BLaER1 (cell line): ENCODE measurements around the gene IFI44.

Experiments used
- H3K27ac ChIP-seq: shearing (Covaris generic); formaldehyde crosslinking; 2 replicates; pipeline ENCODE4 v1.8.1; 2022
- H3K27me3 ChIP-seq: shearing (Covaris generic); formaldehyde crosslinking; 2 replicates; pipeline ENCODE4 v1.8.1; 2022
- H3K36me3 ChIP-seq: shearing (Covaris generic); formaldehyde crosslinking; 2 replicates; pipeline ENCODE4 v1.8.1; 2022
- H3K4me1 ChIP-seq: shearing (Covaris generic); formaldehyde crosslinking; 2 replicates; pipeline ENCODE4 v1.8.1; 2022
- H3K4me2 ChIP-seq: shearing (Covaris generic); formaldehyde crosslinking; 2 replicates; pipeline ENCODE4 v1.8.1; 2022
- H3K4me3 ChIP-seq: shearing (Covaris generic); formaldehyde crosslinking; 2 replicates; pipeline ENCODE4 v1.8.1; 2022
- H3K9ac ChIP-seq: shearing (Covaris generic); formaldehyde crosslinking; 2 replicates; pipeline ENCODE4 v1.8.1; 2022
- H3K9me3 ChIP-seq: shearing (Covaris generic); formaldehyde crosslinking; 2 replicates; pipeline ENCODE4 v1.8.1; 2022
- H4K20me1 ChIP-seq: shearing (Covaris generic); formaldehyde crosslinking; 2 replicates; pipeline ENCODE4 v1.8.1; 2022
- Cebpa-rat ChIP-seq: shearing (Covaris generic); IDR thresholded peaks from 2 replicates; pipeline ENCODE4 v1.8.1; 2022

Gene IFI44

DNA sequence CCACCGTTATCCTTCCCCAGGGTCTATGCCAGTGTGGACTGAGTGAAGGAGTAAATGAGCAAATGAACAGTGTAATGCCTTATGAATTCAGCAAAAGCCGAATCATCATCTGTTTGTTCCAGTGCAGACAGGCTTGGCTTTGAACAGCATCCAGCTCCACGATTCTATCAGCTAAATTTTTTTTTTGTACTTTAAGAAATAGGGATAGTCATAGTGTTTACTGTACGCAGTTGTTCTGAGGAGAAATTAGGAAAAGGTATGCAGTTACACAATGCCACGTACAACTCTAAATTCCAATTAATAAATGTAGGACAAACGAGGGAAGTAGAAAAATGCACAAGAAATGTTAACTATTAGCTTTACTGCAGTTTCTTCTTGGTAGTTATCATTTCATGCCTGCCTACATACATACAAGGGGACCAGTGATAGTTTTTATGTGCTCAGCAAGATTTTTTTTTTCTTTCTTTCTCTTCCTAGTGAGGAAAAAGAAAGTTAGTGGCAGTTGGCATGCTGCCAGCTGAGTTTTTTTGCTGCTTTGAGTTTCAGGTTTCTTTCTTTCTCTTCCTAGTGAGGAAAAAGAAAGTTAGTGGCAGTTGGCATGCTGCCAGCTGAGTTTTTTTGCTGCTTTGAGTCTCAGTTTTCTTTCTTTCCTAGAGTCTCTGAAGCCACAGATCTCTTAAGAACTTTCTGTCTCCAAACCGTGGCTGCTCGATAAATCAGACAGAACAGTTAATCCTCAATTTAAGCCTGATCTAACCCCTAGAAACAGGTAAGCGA, 29.6 kb upstream of the IFI44 start, which contains the start of gene IFI44L:
IFI44L (plus strand) TSS at position 646 of the 777 bp plus-strand sequence. CDS start 7,468 bp downstream, outside the sequence.
- no peak within 1 kb of the TSS for H3K27ac ChIP-seq
- H3K27me3 ChIP-seq, result no peaks in the 10 kb centered on the region
- no peaks in the 10 kb centered on the region for H3K36me3 ChIP-seq
- H3K4me3 ChIP-seq, result no peak within 1 kb of the TSS
- peaks cover 16% of the 10 kb centered on the region for H3K4me1 ChIP-seq
- peak within 1 kb of the TSS; percentile 62 for H3K4me2 ChIP-seq
- TF ChIP-seq Cebpa-rat, result no peak
- no peak within 1 kb of the TSS for H3K9ac ChIP-seq
- no peaks in the 10 kb centered on the region for H3K9me3 ChIP-seq
- no peaks in the 10 kb centered on the region for H4K20me1 ChIP-seq

DNA sequence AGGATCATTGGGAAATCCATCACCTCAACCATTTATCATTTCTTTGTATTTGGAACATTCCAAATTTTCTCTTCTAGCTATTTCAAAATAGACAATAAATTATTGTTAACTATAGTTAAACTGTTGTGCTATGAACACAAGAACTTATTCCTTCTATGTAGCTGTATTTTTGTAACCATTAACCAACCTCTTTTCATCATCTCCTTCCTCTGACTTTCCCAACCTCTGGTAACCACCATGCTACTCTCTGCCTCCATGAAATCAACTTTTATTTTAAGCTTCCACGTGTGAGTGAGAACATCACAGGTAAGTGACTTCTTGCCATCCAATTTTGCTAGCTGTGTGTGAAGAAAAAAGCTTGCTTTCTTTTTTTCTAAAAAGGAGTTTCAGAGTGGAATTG, 29.0 kb upstream of the IFI44 start:
- Histone ChIP-seq H3K4me2 (peak overlapping the region; percentile 62), H3K9me3 (no peaks in the 10 kb centered on the region), H3K4me1 (peaks cover 16% of the 10 kb centered on the region), H3K27ac (no peak overlapping the region), H3K36me3 (no peaks in the 10 kb centered on the region), H3K27me3 (no peaks in the 10 kb centered on the region), H4K20me1 (no peaks in the 10 kb centered on the region), H3K4me3 (no peak overlapping the region), H3K9ac (no peak overlapping the region)
- TF ChIP-seq Cebpa-rat, result no peak

DNA sequence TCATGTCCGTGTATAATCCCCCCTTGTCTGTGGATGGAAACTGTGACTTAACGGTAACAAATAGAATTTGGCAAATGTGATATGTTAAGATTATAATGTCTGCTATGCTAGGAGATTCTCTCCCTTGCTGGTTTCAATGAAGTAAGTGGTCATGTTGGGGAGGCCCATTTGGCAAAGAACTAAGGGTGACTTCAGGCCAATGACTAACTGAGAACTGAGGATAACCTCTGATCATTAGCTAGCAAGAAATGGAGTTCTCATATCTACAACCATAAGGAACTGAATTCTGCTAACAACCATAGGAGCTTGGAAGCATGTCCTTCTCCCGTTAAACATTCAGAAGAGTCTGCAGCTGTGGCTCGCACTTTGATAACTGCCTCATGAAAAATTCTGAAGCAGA, 27.1 kb upstream of the IFI44 start:
- no peak overlapping the region for H3K27ac ChIP-seq
- no peaks in the 10 kb centered on the region for H3K36me3 ChIP-seq
- H3K4me1 ChIP-seq, result peaks cover 16% of the 10 kb centered on the region
- H3K27me3 ChIP-seq, result no peaks in the 10 kb centered on the region
- H3K4me2 ChIP-seq, result no peak overlapping the region
- H3K9me3 ChIP-seq, result no peaks in the 10 kb centered on the region
- H3K4me3 ChIP-seq, result no peak overlapping the region
- no peak overlapping the region for H3K9ac ChIP-seq
- no peaks in the 10 kb centered on the region for H4K20me1 ChIP-seq
- no peak for TF ChIP-seq Cebpa-rat

DNA sequence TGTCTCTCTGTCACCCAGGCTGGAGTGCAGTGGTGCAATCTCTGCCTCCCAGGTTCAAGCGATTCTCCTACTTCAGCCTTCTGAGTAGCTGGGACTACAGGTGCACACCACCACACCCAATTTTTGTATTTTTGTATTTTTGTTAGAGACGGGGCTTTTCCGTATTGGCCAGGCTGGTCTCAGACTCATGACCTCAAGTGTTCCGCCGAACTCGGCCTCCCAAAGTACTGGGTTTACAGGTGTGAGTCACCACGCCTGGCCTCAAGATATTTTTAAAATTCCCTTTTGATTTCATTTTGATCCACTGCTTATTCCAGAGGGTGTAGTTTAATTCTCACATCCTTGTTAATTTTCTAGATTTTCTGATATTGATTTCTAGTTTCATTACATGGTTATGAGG, 25.6 kb upstream of the IFI44 start:
- Histone ChIP-seq H3K4me1 (peaks cover 16% of the 10 kb centered on the region), H3K36me3 (no peaks in the 10 kb centered on the region), H3K27me3 (no peaks in the 10 kb centered on the region), H4K20me1 (no peaks in the 10 kb centered on the region), H3K9me3 (no peaks in the 10 kb centered on the region), H3K9ac (no peak overlapping the region), H3K4me3 (no peak overlapping the region), H3K27ac (no peak overlapping the region), H3K4me2 (no peak overlapping the region)
- no peak for TF ChIP-seq Cebpa-rat

DNA sequence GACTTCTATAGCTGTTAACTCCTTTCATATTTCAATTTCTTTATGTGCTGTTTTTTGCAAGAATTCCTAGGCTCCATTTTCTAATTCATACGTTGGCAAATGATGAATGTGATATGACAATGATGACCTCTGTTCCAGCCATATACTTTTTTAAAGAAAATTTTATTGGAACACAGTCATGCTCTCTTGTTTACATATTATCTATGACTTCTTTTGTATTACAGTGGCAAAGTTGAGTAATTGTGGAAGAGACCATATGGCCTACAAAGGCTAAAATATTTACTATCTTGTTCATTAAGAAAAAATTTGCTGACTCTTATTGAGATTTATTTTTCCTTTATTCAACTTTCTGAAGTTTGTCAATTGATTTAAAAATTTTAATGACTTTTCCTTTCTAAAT, 22.3 kb upstream of the IFI44 start:
- no peaks in the 10 kb centered on the region for H3K27me3 ChIP-seq
- no peak overlapping the region for H3K9ac ChIP-seq
- H3K4me1 ChIP-seq, result no peaks in the 10 kb centered on the region
- H3K4me3 ChIP-seq, result no peak overlapping the region
- no peaks in the 10 kb centered on the region for H4K20me1 ChIP-seq
- no peak overlapping the region for H3K27ac ChIP-seq
- H3K36me3 ChIP-seq, result no peaks in the 10 kb centered on the region
- TF ChIP-seq Cebpa-rat, result no peak
- no peaks in the 10 kb centered on the region for H3K9me3 ChIP-seq
- H3K4me2 ChIP-seq, result no peak overlapping the region

DNA sequence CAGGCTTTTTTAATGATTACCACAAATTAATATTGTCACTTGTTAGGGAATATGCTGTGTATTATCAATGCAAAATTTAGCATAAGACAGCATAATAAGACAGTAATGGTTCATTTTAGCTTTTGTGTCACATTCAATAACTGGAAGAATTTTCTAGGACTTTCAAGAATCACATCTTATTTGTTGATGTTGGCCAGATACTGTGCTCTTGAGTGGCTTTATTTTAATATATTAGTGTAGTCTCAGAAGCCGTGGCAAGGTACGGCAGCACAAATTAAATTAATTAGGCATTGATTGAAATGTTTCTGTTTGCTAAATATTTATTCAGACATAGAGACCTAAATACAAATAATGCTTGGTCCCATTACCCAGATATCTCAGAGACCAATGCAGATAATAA, 19.0 kb upstream of the IFI44 start:
- no peak overlapping the region for H3K9ac ChIP-seq
- no peaks in the 10 kb centered on the region for H3K36me3 ChIP-seq
- no peak overlapping the region for H3K4me3 ChIP-seq
- H3K4me1 ChIP-seq, result no peaks in the 10 kb centered on the region
- H3K4me2 ChIP-seq, result no peak overlapping the region
- H3K27me3 ChIP-seq, result no peaks in the 10 kb centered on the region
- no peaks in the 10 kb centered on the region for H4K20me1 ChIP-seq
- no peaks in the 10 kb centered on the region for H3K9me3 ChIP-seq
- TF ChIP-seq Cebpa-rat, result no peak
- H3K27ac ChIP-seq, result no peak overlapping the region

DNA sequence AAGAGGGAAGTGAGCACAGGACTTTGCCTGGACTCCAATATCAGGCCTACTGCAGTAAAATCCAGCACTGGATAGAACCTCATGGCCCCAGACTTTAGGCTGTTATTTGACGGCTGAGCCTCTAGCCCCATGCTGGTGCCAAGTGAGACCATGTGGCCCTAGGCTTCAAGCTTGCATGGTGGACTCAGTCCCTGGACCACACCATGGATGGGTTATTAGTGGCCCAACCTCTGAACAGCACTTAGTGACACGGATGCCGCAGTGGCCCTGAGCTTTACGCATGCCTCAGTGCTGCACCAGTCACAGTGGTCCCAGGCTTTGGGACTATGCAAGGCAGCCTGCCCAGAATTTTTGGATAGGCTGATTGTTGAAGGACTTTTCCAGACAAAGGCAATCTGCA, 16.4 kb upstream of the IFI44 start:
- Histone ChIP-seq H3K4me1 (no peaks in the 10 kb centered on the region), H3K9ac (no peak overlapping the region), H3K27ac (no peak overlapping the region), H3K9me3 (no peaks in the 10 kb centered on the region), H3K4me2 (no peak overlapping the region), H3K27me3 (no peaks in the 10 kb centered on the region), H4K20me1 (no peaks in the 10 kb centered on the region), H3K4me3 (no peak overlapping the region), H3K36me3 (no peaks in the 10 kb centered on the region)
- no peak for TF ChIP-seq Cebpa-rat

DNA sequence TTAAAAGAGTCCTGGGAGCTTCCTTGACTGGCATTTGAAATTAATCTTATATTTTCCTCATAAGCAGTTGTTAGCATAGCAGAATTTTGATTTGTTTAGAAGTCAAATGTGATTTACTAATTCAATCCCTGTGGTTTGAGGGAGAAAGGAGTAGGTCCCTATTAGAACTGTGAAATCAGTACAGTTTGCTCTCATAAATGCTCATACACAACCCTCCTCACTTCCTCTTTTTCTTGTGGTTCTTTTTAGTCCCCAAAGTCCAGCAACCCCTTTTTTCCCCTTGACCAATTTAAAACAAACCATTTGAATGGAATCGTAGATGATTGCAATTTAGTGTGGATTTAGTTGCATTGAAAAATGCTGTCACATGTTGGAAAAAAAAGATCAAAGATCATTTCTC, 9.2 kb upstream of the IFI44 start:
- Histone ChIP-seq H3K4me3 (no peak overlapping the region), H3K36me3 (no peaks in the 10 kb centered on the region), H3K27me3 (no peaks in the 10 kb centered on the region), H3K27ac (no peak overlapping the region), H3K9me3 (peaks cover 4% of the 10 kb centered on the region; the same call in 1 of the 2 replicates), H3K9ac (no peak overlapping the region), H4K20me1 (no peaks in the 10 kb centered on the region), H3K4me1 (peaks cover 2% of the 10 kb centered on the region), H3K4me2 (no peak overlapping the region)
- no peak for TF ChIP-seq Cebpa-rat

DNA sequence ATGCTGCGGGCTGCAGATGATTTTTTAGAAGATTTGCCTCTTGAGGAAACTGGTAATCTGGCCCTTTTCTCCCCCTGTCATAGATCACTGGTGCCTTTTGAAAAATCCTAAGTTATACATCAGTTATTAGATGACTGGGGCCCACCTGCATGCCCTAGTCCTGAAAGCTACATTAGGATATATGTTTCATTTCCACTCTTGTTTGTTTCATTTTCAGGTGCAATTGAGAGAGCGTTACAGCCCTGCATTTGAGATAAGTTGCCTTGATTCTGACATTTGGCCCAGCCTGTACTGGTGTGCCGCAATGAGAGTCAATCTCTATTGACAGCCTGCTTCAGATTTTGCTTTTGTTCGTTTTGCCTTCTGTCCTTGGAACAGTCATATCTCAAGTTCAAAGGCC, 8.1 kb upstream of the IFI44 start:
- no peaks in the 10 kb centered on the region for H3K27me3 ChIP-seq
- H3K27ac ChIP-seq, result no peak overlapping the region
- no peak overlapping the region for H3K4me3 ChIP-seq
- peaks cover 4% of the 10 kb centered on the region; the same call in 1 of the 2 replicates for H3K9me3 ChIP-seq
- no peak overlapping the region for H3K9ac ChIP-seq
- no peaks in the 10 kb centered on the region for H3K36me3 ChIP-seq
- no peaks in the 10 kb centered on the region for H4K20me1 ChIP-seq
- no peak overlapping the region for H3K4me2 ChIP-seq
- TF ChIP-seq Cebpa-rat, result no peak
- peaks cover 12% of the 10 kb centered on the region for H3K4me1 ChIP-seq

DNA sequence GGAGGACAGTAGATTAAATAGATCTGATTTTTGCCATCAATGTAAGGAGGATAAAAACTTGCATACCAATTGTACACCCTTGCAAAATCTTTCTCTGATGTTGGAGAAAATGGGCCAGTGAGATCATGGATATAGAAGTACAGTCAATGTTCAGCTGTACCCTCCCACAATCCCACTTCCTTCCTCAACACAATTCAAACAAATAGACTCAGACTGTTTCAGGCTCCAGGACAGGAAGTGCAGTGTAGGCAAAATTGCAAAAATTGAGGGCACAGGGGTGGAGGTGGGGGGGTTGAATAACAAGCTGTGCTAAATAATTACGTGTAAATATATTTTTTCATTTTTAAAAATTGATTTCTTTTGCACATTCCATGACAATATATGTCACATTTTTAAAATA, 3.9 kb upstream of the IFI44 start:
- H3K4me3 ChIP-seq, result no peak overlapping the region
- H3K4me2 ChIP-seq, result peak overlapping the region; percentile 52
- H3K9ac ChIP-seq, result no peak overlapping the region

More for the DNA sequence above, 3.9 kb upstream of the IFI44 start:
- H3K36me3 ChIP-seq, result 0 out of 2 replicates have a peak, but pooled peaks cover 4% of the 10 kb centered on the region
- TF ChIP-seq Cebpa-rat, result no peak
- no peak overlapping the region for H3K27ac ChIP-seq
- H3K9me3 ChIP-seq, result peaks cover 22% of the 10 kb centered on the region
- H3K4me1 ChIP-seq, result peaks cover 18% of the 10 kb centered on the region
- H3K27me3 ChIP-seq, result no peaks in the 10 kb centered on the region
- no peaks in the 10 kb centered on the region for H4K20me1 ChIP-seq
